ENCODE results near the gene TTL.

DNA sequence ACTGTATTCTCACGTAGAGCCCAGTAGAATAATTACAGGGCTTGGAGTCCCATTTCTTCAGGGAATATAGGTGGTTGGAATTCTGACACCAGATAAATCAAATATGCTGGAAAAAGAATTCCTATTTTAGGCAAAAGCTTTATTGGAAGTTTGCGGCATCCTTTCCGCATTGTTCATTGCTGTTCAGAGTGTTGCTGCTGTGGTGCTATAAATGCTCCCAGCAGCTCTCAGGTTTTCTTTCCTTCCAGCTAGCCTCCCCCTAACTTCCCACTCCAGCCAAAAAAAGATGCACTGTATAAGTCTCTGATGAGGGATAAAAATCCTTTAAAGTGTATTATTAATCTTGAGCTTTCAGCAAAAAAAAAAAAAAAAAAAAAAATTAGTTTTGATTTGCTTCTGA is 34.8 kb downstream of the TTL start:
- TF ChIP-seq POLR2A (IDR thresholded peaks at IDR 0.05) (no peak), CTCF (IDR thresholded peaks at IDR 0.05) (no peak)

All from esophagus squamous epithelium (tissue), 4 donors.